GM19467 (cell line): ENCODE measurements around the gene ARSG.
"Not testable (repeated sequence)": the region's sequence is repeated elsewhere in the genome, so short reads cannot be mapped to it uniquely, and the experiment has no call there.

ENCODE experiments used
- ATAC-seq: cut with Tn5 transposase; IDR thresholded peaks from one replicate; pipeline ENCODE4 v1.9.1; 2021; ENCODE audit warnings: mild to moderate bottlenecking, moderate library complexity; ENCODE audit not compliant: unreplicated experiment

The ARSG gene

DNA sequence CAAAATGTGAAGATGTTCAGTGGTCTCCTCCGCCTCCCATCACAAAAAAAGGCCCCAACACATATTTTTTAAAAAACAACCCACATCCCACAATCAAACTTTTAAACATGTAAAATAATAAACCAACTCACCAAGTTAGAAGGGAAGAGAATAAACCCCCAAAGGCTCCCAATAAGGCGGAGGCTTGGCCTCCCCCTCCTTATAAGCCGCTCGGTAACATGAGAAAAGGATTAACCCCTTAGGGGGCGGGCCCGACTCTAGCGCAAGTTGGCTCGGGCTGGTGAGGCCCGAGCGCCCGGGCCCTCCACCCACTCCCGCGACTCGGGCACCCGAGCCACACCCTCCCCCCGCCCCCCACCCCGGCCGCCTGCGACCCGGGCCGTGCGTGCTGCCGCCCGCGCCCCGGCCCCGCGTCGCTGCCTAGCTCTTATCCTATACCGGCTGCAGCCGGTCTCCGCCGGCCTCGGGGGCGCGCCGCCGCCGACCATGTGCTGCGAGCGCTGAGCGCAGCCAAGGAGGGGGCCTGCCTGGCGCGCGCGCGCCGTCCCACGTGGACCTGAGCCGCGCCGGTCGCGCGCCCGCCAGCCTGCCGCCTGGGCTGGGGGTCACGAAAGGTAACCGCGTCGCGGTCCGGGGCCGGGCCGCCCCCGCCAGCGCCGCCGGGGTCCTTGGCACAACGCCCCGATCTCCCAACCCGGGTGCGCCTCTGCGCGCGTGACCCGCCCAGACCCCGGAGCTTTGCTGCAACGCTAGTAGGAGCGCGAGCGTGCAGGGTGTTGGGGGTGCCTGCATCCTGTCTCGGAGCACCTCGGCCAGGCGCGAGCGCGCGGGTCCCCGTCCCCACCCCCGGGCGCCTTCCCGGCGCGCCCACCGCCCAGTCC is at the start of gene ARSG, which contains the start of gene SLC16A6:
ARSG (plus strand) TSS at position 541 of the 881 bp plus-strand sequence. CDS start 15,999 bp downstream, outside the sequence.
SLC16A6 (minus strand) TSS at position 173 of the 881 bp plus-strand sequence. CDS start 12,807 bp downstream, outside the sequence.
- ATAC-seq: peak; percentile 40

DNA sequence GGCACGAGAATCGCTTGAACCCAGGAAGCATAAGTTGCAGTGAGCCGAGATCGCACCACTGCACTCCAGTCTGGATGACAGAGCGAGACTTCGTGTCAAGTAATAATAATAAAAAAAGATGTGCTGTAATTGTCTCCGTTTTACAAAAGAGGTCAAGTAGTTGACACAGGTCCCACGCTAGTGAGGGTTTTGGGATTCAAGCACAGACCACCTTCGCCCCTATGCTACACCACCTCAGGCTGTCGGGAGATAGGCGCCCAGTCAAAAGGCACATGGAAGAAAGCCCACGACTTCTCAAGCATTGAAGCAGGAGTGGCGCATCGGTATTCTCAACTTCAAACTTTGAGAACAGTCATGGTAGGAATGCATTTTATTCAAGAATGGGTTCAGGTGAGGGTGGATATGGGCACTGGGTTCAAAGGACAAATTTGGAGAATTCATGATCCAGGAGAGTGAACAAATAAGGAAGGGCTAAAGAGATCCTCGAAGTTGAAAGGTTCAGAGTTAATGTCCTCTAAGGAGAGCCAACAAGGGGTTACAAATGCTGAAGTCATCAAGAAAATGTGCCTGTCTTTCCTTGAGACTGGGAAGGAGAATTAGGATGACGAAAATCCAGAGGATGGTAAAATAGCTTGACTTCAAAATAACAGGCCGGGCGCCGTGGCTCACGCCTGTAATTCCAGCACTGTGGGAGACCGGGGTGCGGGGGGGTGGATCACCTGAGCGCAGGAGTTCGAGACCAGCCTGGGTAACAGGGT is 44.8 kb upstream of the ARSG start:
- ATAC-seq: no peak

DNA sequence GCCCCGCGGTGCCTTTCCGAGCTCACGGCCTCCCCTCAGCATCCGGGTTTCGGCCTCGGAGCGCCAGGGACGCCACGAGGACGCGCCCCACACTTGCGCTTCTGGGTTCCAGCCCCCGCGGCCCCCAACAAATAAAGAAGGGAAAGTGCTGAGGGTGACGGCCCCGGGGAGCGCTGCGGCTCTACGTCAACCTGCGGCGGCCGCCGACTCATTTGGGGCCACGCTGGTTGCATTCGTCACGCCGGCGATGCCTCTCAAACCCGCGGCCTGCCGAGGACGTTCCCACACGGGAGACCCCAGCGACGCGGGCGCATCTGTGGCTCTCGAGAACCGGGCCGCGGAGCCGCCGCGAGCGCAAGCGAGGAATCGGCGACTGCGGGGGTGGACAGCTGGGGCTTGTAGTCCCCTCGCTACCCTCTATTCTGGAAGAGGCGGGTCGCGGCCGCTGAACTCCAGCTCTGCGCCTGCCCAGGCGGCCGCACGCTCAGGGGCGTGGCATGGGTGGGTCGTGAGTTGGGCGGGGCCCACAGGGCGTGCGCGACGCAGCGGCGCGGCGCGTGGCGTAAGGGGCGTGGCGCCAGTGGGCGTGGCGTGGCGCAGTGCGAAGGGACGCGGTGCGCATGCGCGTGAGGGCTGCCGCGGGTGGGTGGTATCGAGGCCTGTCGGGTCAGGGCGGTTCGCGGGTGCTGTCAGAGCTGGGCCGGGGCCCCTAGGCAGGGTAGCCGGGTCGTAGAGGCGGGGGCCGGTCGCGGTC is 43.7 kb upstream of the ARSG start, which contains the start of gene AMZ2:
AMZ2 (plus strand) TSS at position 599 of the 754 bp plus-strand sequence. CDS start 2,145 bp downstream, outside the sequence.
- peak; percentile 88 for ATAC-seq

DNA sequence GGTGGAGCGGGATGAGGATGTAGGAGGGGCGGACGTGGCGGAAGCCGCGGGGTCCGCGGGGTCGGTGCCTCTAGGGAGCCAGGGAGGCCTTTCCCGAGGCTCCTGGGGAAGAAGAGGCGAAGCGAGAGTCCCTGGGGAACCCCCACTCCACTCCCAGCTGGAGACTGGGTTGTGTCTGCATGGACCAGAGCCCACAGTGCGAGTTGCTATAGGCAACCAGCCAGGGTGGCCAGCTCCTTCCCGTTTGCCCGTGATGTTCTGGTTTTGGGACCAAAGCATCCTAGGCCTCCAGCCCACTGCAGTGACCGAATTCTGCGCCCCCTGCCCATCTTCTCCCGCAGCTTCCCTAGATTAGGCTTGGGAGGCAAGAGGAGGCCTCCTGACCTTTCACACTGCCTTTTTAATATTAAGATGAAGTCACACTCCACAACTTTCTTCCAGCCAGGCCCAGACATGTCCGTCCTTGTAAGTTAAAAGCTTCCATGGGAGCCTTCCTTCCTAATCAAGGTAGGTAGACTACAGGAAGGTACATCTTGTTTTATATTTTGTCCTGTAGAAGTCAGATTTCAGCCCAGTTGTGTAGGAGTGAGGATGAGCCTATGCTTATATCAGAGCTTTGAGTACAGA is 43.0 kb upstream of the ARSG start:
- peak; percentile 18 for ATAC-seq

DNA sequence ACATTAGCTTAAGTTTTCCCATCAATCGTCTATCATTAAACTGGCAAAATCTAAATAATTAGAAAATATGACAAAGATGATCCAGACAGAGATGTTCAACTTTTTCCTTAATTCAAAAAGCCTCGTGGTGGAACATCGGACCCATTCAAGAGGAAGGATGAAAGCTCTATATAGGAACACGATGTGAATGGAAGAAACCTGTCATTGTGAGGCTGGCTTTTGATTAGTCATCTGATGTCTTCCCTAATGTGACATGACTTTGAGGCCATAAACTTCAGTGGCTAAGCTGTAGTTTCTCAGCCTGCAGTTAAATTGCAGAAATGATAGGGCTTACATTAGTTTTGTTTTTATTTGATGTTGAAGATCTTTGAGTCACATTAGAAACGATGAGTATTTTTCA is 42.4 kb upstream of the ARSG start:
- ATAC-seq: no peak

DNA sequence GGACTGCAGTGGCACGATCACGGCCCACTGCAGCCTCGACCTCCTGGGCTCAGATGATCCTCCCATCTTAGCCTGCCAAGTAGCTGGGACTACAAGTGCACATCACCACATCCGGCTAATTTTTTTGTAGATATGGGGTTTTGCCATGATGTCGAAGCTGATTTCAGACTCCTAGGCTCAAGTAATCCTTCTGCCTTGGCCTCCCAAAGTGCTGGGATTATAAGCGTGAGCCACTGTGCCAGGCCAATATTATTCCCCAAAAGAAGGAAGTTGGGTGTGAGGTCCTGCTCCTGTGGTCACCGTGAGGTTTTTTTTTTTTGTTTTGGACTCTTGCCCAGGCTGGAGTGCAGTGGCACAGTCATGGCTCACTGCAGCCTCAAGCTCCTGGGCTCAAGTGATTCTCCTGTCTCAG is 41.9 kb upstream of the ARSG start:
- no peak for ATAC-seq

DNA sequence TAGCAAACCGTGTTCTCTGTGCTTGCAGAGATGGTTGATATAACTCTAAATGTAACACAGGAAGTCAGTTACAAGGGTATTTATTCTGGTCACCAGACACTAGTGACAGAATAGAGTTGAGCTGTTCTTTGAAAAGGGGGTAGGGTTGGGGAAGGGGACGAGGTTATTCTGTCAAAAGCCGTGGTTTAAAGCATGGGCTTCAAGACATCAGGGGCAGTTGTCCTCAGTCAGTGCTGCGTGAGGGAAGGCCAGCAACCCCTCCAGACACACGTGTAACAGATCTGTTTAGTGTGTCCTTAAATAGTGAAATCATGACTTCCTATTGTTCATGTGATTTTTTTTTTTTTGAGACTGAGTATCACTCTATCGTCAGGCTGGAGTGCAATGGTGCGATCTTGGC is 37.9 kb upstream of the ARSG start:
- not testable (repeated sequence) for ATAC-seq

DNA sequence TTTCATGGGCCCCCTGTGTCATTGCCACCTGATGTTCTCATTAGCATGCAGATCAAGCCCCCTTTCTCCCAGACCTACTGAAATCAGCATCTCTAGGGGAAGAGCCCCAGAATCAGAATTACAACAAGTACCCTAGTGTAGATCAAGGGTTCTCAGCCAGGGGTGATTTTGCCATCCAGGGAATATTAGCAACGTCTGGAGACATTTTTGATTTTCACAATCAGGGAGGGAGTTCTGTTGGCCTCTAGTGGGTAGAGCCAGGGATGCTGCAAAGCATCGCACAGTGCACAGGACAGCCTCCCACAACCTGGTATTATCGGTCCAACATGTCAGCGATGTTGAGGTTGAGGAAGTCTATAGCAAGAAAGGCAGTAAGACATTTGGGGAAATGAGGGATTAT is 36.1 kb upstream of the ARSG start:
- no peak for ATAC-seq

DNA sequence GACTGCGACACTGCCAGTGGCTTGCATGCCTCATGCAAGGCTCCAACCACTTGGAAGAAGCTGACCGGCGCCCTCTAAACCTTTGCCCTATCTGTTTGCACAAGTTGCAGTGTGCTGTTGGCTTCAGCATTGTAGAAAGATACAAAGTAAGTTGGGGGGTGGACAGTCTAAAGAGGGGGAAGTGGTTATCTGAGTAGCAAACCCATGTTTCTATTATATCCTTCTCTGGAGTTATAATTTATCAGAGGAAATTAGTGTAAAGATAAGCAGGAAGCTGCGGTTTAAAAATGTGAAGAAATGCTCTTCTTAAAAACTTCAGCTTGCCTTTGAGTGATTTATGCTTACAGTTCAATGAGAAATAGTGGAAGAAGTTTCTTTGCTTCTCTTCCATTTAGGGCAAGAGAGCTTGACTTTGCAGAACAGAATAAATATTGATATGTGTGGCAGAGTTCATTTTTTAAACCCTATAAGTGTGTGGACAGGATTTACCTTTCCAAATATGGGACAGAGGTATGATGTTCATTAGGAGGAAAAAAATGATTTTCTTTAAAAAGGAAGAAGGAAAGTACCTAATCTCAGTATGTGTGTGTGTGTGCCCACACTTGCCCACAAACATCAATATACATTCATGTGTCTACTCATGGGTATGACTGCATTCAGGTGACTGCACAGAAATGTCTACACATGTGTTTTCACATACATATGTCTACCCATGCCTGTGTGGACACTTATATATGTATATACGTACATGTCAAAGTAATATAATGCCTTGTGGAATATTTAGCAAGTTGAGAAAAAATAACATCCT is 35.4 kb upstream of the ARSG start:
- no peak for ATAC-seq

DNA sequence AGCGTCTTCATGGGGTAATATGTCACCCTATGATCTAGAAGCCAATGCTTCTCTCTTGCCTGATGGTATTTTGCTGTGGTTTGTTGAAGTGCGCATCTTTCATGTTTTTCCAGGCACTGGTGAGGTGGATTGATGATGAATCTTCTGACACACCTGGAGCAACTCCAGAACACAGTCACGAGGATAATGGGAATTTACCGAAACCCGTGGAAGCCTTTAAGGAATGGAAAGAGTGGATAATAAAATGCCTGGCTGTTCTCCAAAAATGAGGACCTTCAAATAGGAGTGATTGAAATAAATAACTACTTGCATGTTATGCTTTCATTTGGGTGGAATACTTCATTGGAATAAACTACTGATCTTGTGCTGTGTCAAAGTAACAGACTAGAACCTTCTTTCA is 34.6 kb upstream of the ARSG start:
- not testable (repeated sequence) for ATAC-seq

DNA sequence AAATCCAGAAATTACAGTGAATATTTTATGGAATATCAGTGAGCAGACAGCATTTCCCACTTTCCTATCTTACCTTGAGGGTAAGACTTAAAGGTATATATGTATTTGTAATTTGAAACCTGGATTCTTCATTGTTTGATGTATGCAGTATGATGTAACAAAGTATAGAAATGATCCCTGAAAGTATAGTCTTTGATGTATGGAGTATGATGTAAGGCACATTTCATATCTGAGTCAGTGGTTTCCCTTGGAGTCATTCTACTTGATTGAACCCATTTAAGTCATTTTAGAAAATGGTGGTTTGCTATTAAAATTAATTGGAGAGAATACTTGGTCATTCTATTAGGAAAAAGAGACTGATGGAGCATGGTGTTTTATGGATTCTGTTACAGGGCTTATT is 33.4 kb upstream of the ARSG start:
- no peak for ATAC-seq

DNA sequence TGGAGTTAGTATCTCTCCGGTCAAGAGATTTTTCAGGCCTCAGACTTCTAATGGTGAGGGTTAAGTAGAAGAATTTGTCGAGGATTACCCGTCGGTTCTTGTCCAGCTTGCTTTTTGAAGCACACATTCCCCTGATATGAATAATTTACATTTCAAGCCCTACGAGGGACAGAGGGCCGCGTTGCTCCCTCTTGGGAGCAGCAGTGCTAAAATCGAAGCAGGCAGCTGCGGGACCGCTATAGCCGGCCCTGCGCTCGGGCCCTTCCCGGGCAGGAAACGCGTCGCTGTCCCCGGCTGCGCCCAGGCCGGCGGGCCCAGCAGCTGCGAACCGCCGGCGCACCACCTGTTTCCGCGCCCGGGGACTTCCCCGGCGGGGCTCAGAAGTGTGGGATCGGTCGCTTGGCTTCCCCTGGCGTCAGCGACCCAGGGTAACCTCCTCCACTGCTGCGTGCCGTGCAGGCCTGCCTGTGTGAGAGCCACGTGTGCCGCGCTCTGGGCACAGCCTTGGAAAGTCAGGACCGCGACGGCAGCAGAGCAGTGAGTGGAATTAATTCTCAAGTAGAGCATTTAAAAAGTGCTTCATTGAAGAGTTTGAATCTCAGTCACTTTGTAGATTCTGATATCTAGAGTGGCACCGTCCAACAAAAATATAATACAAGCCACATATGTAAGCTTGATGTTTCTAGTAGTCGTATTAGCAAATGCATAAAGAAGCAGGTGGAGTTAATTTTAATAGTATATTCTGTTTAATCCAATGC is 32.2 kb upstream of the ARSG start:
- ATAC-seq: peak; percentile 93

DNA sequence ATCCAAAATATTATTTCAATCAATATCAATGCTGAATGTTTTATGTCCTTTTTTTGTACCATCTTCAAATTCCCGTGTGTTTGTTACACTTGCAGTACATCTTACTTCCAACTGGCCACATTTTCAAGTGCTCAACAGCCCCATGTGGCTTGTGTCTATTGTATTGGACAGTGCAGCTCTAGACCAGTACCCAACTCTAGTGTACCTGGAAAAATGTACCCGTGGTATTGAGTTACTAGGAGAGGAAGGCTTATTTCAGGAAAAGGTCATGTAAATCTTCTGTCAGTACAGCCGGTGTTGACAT is 31.7 kb upstream of the ARSG start:
- not testable (repeated sequence) for ATAC-seq

DNA sequence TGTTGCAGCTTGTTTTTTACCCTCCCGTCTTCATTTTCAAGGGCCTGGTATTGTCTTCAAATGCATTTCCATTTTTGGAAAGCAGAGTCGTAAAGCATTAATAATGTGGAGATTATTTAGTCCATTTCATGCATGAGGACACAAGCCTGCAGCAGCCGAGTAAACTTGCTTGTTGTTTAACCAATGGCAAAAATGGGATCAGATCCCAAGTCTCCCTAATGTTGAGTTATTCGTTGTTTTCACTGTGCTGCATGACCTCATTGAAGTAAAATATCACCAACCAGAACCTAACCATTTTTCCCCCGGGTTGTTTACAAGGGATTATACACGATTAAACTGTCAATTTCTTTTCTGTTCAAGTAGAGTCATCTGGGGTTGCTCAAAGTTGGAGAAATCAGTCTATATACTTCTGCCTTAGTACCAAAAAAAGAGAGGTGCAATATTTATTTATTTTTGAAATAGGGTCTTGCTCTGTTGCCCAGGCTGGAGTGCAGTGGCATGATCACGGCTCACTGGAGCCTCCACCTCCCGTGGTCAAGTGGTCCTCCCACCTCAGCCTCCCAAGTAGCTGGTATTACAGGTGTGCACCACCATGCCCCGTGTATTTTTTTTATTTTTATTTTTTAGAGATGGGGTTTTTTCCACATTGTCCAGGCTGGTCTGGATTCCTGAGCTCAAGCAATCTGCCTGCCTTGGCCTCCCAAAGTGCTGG is 31.1 kb upstream of the ARSG start:
- no peak for ATAC-seq

DNA sequence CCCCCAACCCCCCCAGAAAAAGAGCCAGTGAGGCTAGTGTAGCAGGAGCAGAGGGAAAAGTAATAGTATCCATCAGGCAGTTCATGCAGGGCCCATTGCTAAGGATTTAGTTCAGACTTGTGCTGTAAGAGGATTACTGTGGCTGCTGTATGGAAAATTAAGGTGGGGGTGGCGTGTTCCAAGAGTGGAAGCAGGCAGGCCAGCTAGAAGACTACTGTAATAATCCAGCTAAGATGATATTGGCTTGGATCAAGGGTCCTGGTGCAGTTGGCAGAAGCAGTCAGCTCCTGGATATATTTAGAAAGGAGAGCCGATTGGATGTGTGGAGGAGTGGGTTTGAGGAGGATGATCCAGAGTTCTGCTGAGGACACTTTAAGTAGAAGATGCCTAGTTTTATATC is 28.8 kb upstream of the ARSG start:
- ATAC-seq: not testable (repeated sequence)

DNA sequence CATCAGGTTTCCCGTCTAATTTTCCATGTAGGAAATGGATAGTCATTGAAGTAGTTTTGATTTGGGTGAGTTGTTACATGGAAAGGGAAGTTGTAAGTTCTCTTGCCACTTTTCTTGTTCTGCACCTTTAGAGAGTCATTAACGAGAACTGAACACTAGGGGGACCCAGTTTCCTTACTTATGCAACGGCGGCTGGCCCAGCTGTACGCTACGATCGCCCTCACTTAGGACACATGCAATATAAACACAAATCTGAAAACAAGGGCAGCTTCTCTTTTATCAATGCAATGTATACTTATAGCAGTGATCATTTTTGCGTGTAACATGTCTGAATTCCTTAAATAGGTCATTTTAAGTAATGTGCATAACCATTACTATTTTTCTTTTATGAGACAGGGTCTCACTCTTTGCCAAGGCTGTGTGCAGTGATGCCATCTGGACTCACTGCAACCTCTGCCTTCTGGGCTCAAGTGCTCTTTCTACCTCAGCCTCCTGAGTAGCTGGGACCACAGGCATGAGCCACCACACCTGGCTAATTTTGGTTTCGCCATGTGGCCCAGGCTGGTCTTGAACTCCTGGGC is 28.1 kb upstream of the ARSG start:
- peak; percentile 32 for ATAC-seq

DNA sequence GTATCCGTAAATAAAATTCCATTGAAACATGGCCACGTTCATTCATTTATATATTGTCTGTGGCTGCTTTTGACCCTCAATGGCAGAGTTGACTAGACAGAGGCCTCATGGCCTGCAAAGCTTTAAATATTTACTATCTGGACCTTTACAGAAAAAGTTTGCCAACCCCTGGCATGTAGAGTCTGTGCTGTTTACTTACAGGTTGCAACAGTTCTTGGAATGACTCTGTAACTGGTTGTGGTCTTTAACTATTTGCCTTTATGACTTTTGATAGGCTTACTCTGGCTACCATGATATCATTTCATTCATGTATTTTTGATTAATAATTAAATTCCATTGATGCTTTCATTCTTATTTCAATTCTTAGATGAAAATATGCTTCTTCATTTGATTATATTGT is 25.5 kb upstream of the ARSG start:
- not testable (repeated sequence) for ATAC-seq

DNA sequence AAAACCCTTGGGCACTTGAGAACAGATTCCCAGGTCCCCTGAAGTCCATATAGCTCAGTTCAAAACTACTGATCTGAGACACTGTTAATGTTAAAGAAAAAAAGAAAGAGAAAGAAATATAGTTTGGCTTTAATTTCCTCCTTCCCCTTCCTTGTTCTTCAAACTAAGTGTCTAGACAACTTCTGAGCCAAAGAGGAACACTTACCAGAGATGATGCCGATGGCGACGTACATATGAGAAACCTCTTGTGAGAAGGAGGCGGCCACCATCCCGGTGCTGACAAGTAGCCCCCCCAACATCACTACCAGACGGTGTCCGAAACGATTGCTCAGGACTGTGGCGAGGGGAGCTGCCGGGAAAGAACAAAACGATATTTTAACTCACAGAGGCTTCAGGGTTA is 17.6 kb upstream of the ARSG start:
- ATAC-seq: no peak
